Lung (tissue), 12 donors: Measurements from ENCODE around the gene HDAC4. TPM values are rescaled to one million over a fixed set of nuclear protein-coding genes. Genes with fewer than 3 reads are reported as not detected.

Experiments used
- ATAC-seq: fragments of 200-7000 bp; cut with Tn5 transposase; one replicate; pipeline ENCODE4 v1.9.1; 2020; ENCODE audit warnings: moderate number of reproducible peaks; ENCODE audit not compliant: insufficient read depth, low FRiP score
- DNase-seq, 3 donors: peaks; one replicate each; pipeline ENCODE4 v3.0.0-alpha.2; 2013 to 2017
- H3K27ac ChIP-seq, 2 donors: one replicate each; pipeline ENCODE4 v1.5.1; 2013; ENCODE audit warnings: mild to moderate bottlenecking in 2 of 2, moderate library complexity in 2 of 2, control low read depth in 1 of 2, inconsistent platforms in 1 of 2, low read depth in 1 of 2, low read length in 1 of 2
- H3K27me3 ChIP-seq, 3 donors: one replicate each; pipeline ENCODE4 v1.5.1; 2013; ENCODE audit warnings: low read length in 2 of 3; ENCODE audit not compliant: control insufficient read depth in 3 of 3, insufficient read depth in 3 of 3
- H3K36me3 ChIP-seq, 4 donors: one replicate each; pipeline ENCODE4 v1.5.1; 2013; ENCODE audit warnings: low read length in 4 of 4, mild to moderate bottlenecking in 1 of 4, moderate library complexity in 1 of 4; ENCODE audit not compliant: control insufficient read depth in 4 of 4, insufficient read depth in 4 of 4
- H3K4me1 ChIP-seq, 5 donors: one replicate each; pipeline ENCODE4 v1.5.1; 2013; ENCODE audit warnings: low read length in 5 of 5, mild to moderate bottlenecking in 2 of 5, moderate library complexity in 1 of 5; ENCODE audit not compliant: control insufficient read depth in 5 of 5, insufficient read depth in 5 of 5
- H3K4me3 ChIP-seq: one replicate; pipeline ENCODE4 v1.5.1; 2013; ENCODE audit warnings: mild to moderate bottlenecking, control low read depth, moderate library complexity
- H3K9ac ChIP-seq, 2 donors: one replicate each; pipeline ENCODE4 v1.5.1; 2013; ENCODE audit warnings: low read length in 2 of 2, control low read depth in 1 of 2; ENCODE audit not compliant: insufficient read depth in 1 of 2
- H3K9me3 ChIP-seq, 4 donors: one replicate each; pipeline ENCODE4 v1.5.1; 2013; ENCODE audit warnings: low read length in 3 of 4, mild to moderate bottlenecking in 1 of 4, moderate library complexity in 1 of 4; ENCODE audit not compliant: control insufficient read depth in 4 of 4, insufficient read depth in 3 of 4
- CTCF ChIP-seq: IDR thresholded peaks from 2 replicates; pipeline ENCODE4 v1.5.1; 2012; ENCODE audit warnings: mild to moderate bottlenecking; ENCODE audit errors: control extremely low read depth, extremely low read depth
- WGBS, 2 donors: extraction: QIAGEN DNeasy Blood & Tissue Kit; methylation state at CpG; one replicate each; pipeline ENCODE4 v1.1.7; 2013; 5-methylcytosine and 5-hydroxymethylcytosine counted together
- polyA plus RNA-seq, 2 donors: library from polyadenylated mRNA; stranded (reverse); fragments of 200-250 nt; gene quantifications; one replicate each; pipeline ENCODE4 v1.2.1, GENCODE V29; 2013
- total RNA-seq, 2 donors: library from RNA; depleted of rRNA in 1 of 2; stranded (reverse); fragments of >200 nt in 1 of 2; gene quantifications; one replicate each; pipeline ENCODE4 v1.2.1, GENCODE V29; 2014 to 2021
- donor health status: control.
- donor health status: control.
- donor health status: Bipolar disorder and iron deficiency.
- donor health status: healthy.
- donor health status: DM: yes; HTN: yes; CAD: no.

The HDAC4 gene
- total and polyA plus RNA-seq, 4 donors: 6.9 to 47.7 (median 20.7) TPM

GRCh38 chr2:239044336-239044735 is 356.5 kb downstream of the HDAC4 start:
- TF ChIP-seq CTCF: no peak
- no peak overlapping the region for H3K9ac ChIP-seq
- WGBS, 2 donors: 84 to 92% methylated on average over 9 of the region's 9 CpGs
- no peak overlapping the region for H3K4me3 ChIP-seq
- no peaks in the 10 kb centered on the region for H3K9me3 ChIP-seq
- H3K4me1 ChIP-seq: peaks cover 0 to 4% (median 0%) of the 10 kb centered on the region in 5 donors
- H3K27me3 ChIP-seq: no peaks in the 10 kb centered on the region
- ATAC-seq: no peak
- no peaks in the 10 kb centered on the region for H3K36me3 ChIP-seq
- DNase-seq: no peak
- no peak overlapping the region for H3K27ac ChIP-seq

GRCh38 chr2:239043326-239043725 is 357.5 kb downstream of the HDAC4 start:
- 96% methylated on average over 12 of the region's 12 CpGs for WGBS, 2 donors
- no peak overlapping the region for H3K4me3 ChIP-seq
- no peak overlapping the region for H3K27ac ChIP-seq
- H3K4me1 ChIP-seq: peaks cover 0 to 4% (median 0%) of the 10 kb centered on the region in 5 donors
- H3K36me3 ChIP-seq: no peaks in the 10 kb centered on the region
- no peak for TF ChIP-seq CTCF
- DNase-seq (no peak), ATAC-seq (no peak)
- no peak overlapping the region for H3K9ac ChIP-seq
- no peaks in the 10 kb centered on the region for H3K27me3 ChIP-seq
- H3K9me3 ChIP-seq: no peaks in the 10 kb centered on the region

- H3K27me3 ChIP-seq: no peaks in the 10 kb centered on the region
- peaks cover 0 to 4% (median 0%) of the 10 kb centered on the region in 5 donors for H3K4me1 ChIP-seq
- ATAC-seq (no peak), DNase-seq (no peak)
- H3K27ac ChIP-seq: no peak overlapping the region
- no peak overlapping the region for H3K9ac ChIP-seq
- H3K9me3 ChIP-seq: no peaks in the 10 kb centered on the region
- no peak for TF ChIP-seq CTCF
- H3K36me3 ChIP-seq: no peaks in the 10 kb centered on the region
- WGBS, 2 donors: 71 to 72% methylated on average over 18 of the region's 18 CpGs
- no peak overlapping the region for H3K4me3 ChIP-seq
Measured at GRCh38 chr2:239042551-239043320, 358.1 kb downstream of the HDAC4 start.
